OCI-LY3 (cell line): Measurements from ENCODE around the gene CFAP54.

ENCODE experiments used
- CTCF ChIP-seq: fragments of 200-600, 300-600 bp; sonication (generic); IDR thresholded peaks from 2 replicates; pipeline ENCODE4 v1.5.1; 2014; ENCODE audit warnings: antibody characterized with exemption, low read length, low read depth
- EZH2phosphoT487 ChIP-seq: fragments of 200-600 bp; shearing (Covaris generic); IDR thresholded peaks from 2 replicates; pipeline ENCODE4 v1.6.1; 2018; ENCODE audit warnings: antibody characterized with exemption, mixed run types, low read depth

GRCh38 chr12:96808587-96808986 is 319.2 kb downstream of the CFAP54 start:
- TF ChIP-seq CTCF: no peak
- no peak for TF ChIP-seq EZH2phosphoT487
